ENCODE measurements around the gene SCAF4.

DNA sequence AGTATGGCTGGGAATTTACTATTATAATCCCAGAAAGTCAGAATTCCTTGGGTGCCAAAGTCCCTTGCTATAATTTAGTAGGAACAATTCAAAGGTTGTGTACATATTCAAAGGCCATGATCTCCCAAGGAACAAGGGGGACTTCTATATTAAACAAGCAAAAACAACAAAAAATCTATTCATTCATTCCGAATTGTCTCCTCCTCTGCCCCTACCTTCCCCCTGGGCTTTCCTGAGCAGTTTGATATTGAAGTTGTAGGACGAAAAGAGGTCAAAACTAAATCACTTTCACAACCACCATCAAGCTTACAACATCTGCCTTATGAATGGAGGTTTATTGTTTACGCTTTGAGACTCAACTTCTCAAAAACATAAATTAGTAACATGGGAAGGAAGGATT, 107.7 kb downstream of the SCAF4 start:
- TF ChIP-seq EZH2 (IDR thresholded peaks at IDR 0.05; ENCODE audit: borderline replicate concordance, low read depth, low read length, severe bottlenecking) (no peak), CTCF (IDR thresholded peaks at IDR 0.05; ENCODE audit: extremely low read depth in 1 of 2, insufficient read depth in 1 of 2, low read depth in 1 of 2, low read length in 2 of 2) (no peak), GATA2 (IDR thresholded peaks at IDR 0.05; ENCODE audit: insufficient read depth, insufficient read length, low read depth, low read length) (no peak), POLR2A (IDR thresholded peaks at IDR 0.05; ENCODE audit: low read depth, low read length) (no peak), POLR2AphosphoS5 (IDR thresholded peaks at IDR 0.05; ENCODE audit: insufficient read depth, low read depth, low read length) (no peak), FOS (IDR thresholded peaks at IDR 0.05; ENCODE audit: borderline replicate concordance, insufficient read depth, low read length) (no peak)

Data from endothelial cell of umbilical vein (primary cell).